Measurements from ENCODE around the gene CCDC188.

GRCh38 chr22:20160041-20160440 lies 9.2 kb upstream of the CCDC188 start:
- TF ChIP-seq, protein P1, sequence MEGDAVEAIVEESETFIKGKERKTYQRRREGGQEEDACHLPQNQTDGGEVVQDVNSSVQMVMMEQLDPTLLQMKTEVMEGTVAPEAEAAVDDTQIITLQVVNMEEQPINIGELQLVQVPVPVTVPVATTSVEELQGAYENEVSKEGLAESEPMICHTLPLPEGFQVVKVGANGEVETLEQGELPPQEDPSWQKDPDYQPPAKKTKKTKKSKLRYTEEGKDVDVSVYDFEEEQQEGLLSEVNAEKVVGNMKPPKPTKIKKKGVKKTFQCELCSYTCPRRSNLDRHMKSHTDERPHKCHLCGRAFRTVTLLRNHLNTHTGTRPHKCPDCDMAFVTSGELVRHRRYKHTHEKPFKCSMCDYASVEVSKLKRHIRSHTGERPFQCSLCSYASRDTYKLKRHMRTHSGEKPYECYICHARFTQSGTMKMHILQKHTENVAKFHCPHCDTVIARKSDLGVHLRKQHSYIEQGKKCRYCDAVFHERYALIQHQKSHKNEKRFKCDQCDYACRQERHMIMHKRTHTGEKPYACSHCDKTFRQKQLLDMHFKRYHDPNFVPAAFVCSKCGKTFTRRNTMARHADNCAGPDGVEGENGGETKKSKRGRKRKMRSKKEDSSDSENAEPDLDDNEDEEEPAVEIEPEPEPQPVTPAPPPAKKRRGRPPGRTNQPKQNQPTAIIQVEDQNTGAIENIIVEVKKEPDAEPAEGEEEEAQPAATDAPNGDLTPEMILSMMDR (IDR thresholded peaks at IDR 0.05; ENCODE audit: low read depth, low read length): no peak
- TF ChIP-seq POLR2A (IDR thresholded peaks at IDR 0.05; ENCODE audit: extremely low read depth, insufficient read length): no peak
- no peak for TF ChIP-seq MAX (IDR thresholded peaks at IDR 0.05; ENCODE audit: low read depth, low read length)
